Neural crest cell (in vitro differentiated cells): ENCODE data around the gene NPAS3. TPM values are rescaled to one million over a fixed set of nuclear protein-coding genes. Genes with fewer than 3 reads are reported as not detected.

Experiments
- DNase-seq: peaks from one replicate; pipeline ENCODE4 v3.0.0; 2021; ENCODE audit warnings: low read depth, mixed read lengths, low spot score
- H3K27ac Mint-ChIP-seq: one replicate; pipeline ENCODE4 v1.8.0; 2021; ENCODE audit warnings: mild to moderate bottlenecking, mixed read lengths; ENCODE audit not compliant: unreplicated experiment
- H3K27me3 Mint-ChIP-seq: 2 replicates; pipeline ENCODE4 v1.8.0; 2021; ENCODE audit warnings: low read depth, mild to moderate bottlenecking, mixed read lengths
- H3K36me3 Mint-ChIP-seq: 2 replicates; pipeline ENCODE4 v1.8.0; 2021; ENCODE audit warnings: low read depth, mild to moderate bottlenecking, mixed read lengths
- H3K4me1 Mint-ChIP-seq: 2 replicates; pipeline ENCODE4 v1.8.0; 2021; ENCODE audit warnings: mixed read lengths
- H3K4me3 Mint-ChIP-seq: one replicate; pipeline ENCODE4 v1.8.0; 2021; ENCODE audit warnings: mild to moderate bottlenecking, mixed read lengths
- H3K9me3 Mint-ChIP-seq: 2 replicates; pipeline ENCODE4 v1.8.0; 2021; ENCODE audit warnings: mixed read lengths
- CTCF ChIP-seq: fragments of 200-600 bp; sonication (generic); conservative IDR thresholded peaks from 2 replicates; pipeline ENCODE4 v1.5.0; 2021; ENCODE audit warnings: antibody characterized with exemption, mild to moderate bottlenecking
- total RNA-seq: library from RNA; stranded (reverse); gene quantifications from 2 replicates; pipeline ENCODE4 v1.2.1, GENCODE V29; 2021

NPAS3 gene
- total RNA-seq, 1 donor from 2014 or later = 18.2 TPM

GRCh38 chr14:33566082-33566481 is 627.4 kb downstream of the NPAS3 start:
- Mint-ChIP-seq H3K4me1 (peaks cover 60% of the 10 kb centered on the region), H3K27me3 (no peaks in the 10 kb centered on the region), H3K9me3 (no peaks in the 10 kb centered on the region), H3K27ac (no peak overlapping the region), H3K36me3 (no peaks in the 10 kb centered on the region), H3K4me3 (no peak overlapping the region)
- DNase-seq = no peak
- no peak for TF ChIP-seq CTCF

DNA sequence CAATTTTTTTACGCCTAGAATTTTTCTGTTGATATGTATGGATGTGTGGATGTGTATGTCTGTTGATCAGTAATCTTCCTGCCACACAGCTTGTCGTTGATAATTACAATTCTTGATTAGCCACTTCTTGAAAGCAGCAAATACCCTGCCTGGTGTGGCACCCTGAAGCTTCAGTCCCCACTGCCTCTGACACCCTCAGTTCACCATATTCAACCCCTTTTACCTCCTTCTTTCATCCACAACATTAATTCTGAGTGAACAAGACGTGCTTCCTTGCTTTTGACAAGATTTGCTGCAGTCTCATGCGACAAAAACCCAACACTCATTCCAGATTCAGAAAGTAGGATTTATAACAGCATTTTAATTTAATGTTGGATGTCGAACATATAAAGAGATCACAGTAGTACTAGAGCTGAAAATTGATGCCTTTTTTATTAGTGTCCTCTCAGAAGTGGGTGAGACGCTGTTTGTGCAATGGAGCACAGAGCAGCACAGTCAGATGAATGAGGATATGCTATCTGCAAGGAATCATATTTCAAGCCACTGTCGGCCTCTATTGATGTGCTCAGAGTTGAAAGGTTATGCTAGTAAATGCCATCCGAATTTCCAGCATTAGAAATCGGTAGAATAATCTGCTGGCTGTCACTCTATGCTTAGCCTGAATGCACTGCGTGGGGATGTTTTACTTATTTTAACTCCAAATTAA is 628.5 kb downstream of the NPAS3 start:
- H3K27ac Mint-ChIP-seq = peak overlapping the region; percentile 73
- H3K27me3 Mint-ChIP-seq = no peaks in the 10 kb centered on the region
- no peaks in the 10 kb centered on the region for H3K9me3 Mint-ChIP-seq
- no peaks in the 10 kb centered on the region for H3K36me3 Mint-ChIP-seq
- H3K4me3 Mint-ChIP-seq = no peak overlapping the region
- H3K4me1 Mint-ChIP-seq = peaks cover 65% of the 10 kb centered on the region
- no peak for DNase-seq
- no peak for TF ChIP-seq CTCF

GRCh38 chr14:33567731-33568130 is 629.1 kb downstream of the NPAS3 start:
- Mint-ChIP-seq H3K4me3 (no peak overlapping the region), H3K9me3 (no peaks in the 10 kb centered on the region), H3K36me3 (no peaks in the 10 kb centered on the region), H3K27ac (no peak overlapping the region), H3K4me1 (peaks cover 65% of the 10 kb centered on the region), H3K27me3 (no peaks in the 10 kb centered on the region)
- no peak for TF ChIP-seq CTCF
- DNase-seq = no peak

- no peak for DNase-seq
- no peak for TF ChIP-seq CTCF
- Mint-ChIP-seq H3K36me3 (no peaks in the 10 kb centered on the region), H3K27me3 (no peaks in the 10 kb centered on the region), H3K4me1 (peaks cover 64% of the 10 kb centered on the region), H3K27ac (no peak overlapping the region), H3K4me3 (no peak overlapping the region), H3K9me3 (no peaks in the 10 kb centered on the region)
These were observed 630.4 kb downstream of the NPAS3 start for GRCh38 chr14:33568935-33569579.

- DNase-seq = no peak
- Mint-ChIP-seq H3K4me1 (peaks cover 54% of the 10 kb centered on the region), H3K9me3 (no peaks in the 10 kb centered on the region), H3K36me3 (peaks cover 2% of the 10 kb centered on the region), H3K27ac (no peak overlapping the region), H3K4me3 (no peak overlapping the region), H3K27me3 (no peaks in the 10 kb centered on the region)
- no peak for TF ChIP-seq CTCF
These were observed 631.4 kb downstream of the NPAS3 start for GRCh38 chr14:33569821-33570687.
